Stimulated activated CD8-positive, alpha-beta memory T cell treated with anti-CD3 and anti-CD28 coated beads, Interleukin-15, amount 100 ng/mL, for 48 hours (primary cell): Measurements from ENCODE around the gene OR6T1.

Experiments
- DNase-seq, 2 donors: peaks; one replicate each; pipeline ENCODE4 v3.0.0-alpha.2; 2020; ENCODE audit warnings: low read depth in 2 of 2

OR6T1 gene

GRCh38 chr11:123943738-123944137, at the start of gene OR6T1:
OR6T1 (minus strand) TSS chr11:123943838; CDS start chr11:123943838, 0 bp downstream.
- no peak for DNase-seq

GRCh38 chr11:123979311-123979710, 35.7 kb upstream of the OR6T1 start:
- DNase-seq: no peak

- no peak for DNase-seq
Measured at GRCh38 chr11:123977731-123978347, 34.2 kb upstream of the OR6T1 start, which contains the start of gene OR10S1. OR10S1 (minus strand) TSS chr11:123977781; CDS start chr11:123977664, 117 bp downstream.

- DNase-seq: no peak
Measured at GRCh38 chr11:123976770-123977560, 33.3 kb upstream of the OR6T1 start.

GRCh38 chr11:123973816-123974215, 30.2 kb upstream of the OR6T1 start:
- DNase-seq: no peak

- DNase-seq: no peak
Measured at GRCh38 chr11:123956752-123957151, 13.1 kb upstream of the OR6T1 start.

- no peak for DNase-seq
Measured at GRCh38 chr11:123945132-123945531, 1.5 kb upstream of the OR6T1 start.

- no peak for DNase-seq
Measured at GRCh38 chr11:123942413-123942812, 1.2 kb downstream of the OR6T1 start.

- no peak for DNase-seq
Measured at GRCh38 chr11:123939317-123939716, 4.3 kb downstream of the OR6T1 start, which contains the start of gene OR4D5. OR4D5 (plus strand) TSS chr11:123939617; CDS start chr11:123939617, 0 bp downstream.

GRCh38 chr11:123924027-123924426, 19.6 kb downstream of the OR6T1 start:
- DNase-seq: no peak

- DNase-seq: no peak
Measured at GRCh38 chr11:123920943-123921342, 22.7 kb downstream of the OR6T1 start.

GRCh38 chr11:123905826-123906225, 37.8 kb downstream of the OR6T1 start:
- DNase-seq: no peak

- no peak for DNase-seq
Measured at GRCh38 chr11:123904932-123905331, 38.7 kb downstream of the OR6T1 start.

- no peak for DNase-seq
Measured at GRCh38 chr11:123903932-123904331, 39.7 kb downstream of the OR6T1 start.

- no peak for DNase-seq
Measured at GRCh38 chr11:123901867-123902266, 41.8 kb downstream of the OR6T1 start, which contains the start of gene OR8D4. OR8D4 (plus strand) TSS chr11:123902167; CDS start chr11:123906432, 4,265 bp downstream.

- no peak for DNase-seq
Measured at GRCh38 chr11:123899792-123900191, 43.8 kb downstream of the OR6T1 start.
